ENCODE measurements around the gene COL4A2.

Gene COL4A2

GRCh38 chr13:110498327-110498726, 191.2 kb downstream of the COL4A2 start:
- Mint-ChIP-seq H3K4me1 (ENCODE audit: low read depth) (no peaks in the 10 kb centered on the region), H3K27me3 (peaks cover 18% of the 10 kb centered on the region), H3K27ac (no peak overlapping the region), H3K36me3 (ENCODE audit: low read depth) (no peaks in the 10 kb centered on the region), H3K4me3 (no peak overlapping the region), H3K9me3 (peaks cover 6% of the 10 kb centered on the region)
- no peak for DNase-seq

GRCh38 chr13:110498765-110499164, 191.7 kb downstream of the COL4A2 start:
- no peak overlapping the region for H3K4me3 Mint-ChIP-seq

GRCh38 chr13:110499621-110500281, 192.7 kb downstream of the COL4A2 start:
- no peak for DNase-seq
- Mint-ChIP-seq H3K4me3 (no peak overlapping the region), H3K36me3 (ENCODE audit: low read depth) (no peaks in the 10 kb centered on the region), H3K27me3 (peaks cover 21% of the 10 kb centered on the region), H3K9me3 (peaks cover 6% of the 10 kb centered on the region), H3K4me1 (ENCODE audit: low read depth) (no peaks in the 10 kb centered on the region), H3K27ac (no peak overlapping the region)

More at GRCh38 chr13:110498765-110499164, 191.7 kb downstream of the COL4A2 start:
- H3K36me3 Mint-ChIP-seq (ENCODE audit: low read depth): no peaks in the 10 kb centered on the region
- H3K27ac Mint-ChIP-seq: no peak overlapping the region
- no peak for DNase-seq
- no peaks in the 10 kb centered on the region for H3K4me1 Mint-ChIP-seq (ENCODE audit: low read depth)
- peaks cover 21% of the 10 kb centered on the region for H3K27me3 Mint-ChIP-seq
- peaks cover 6% of the 10 kb centered on the region for H3K9me3 Mint-ChIP-seq

- Mint-ChIP-seq H3K27ac (no peak overlapping the region), H3K4me3 (no peak overlapping the region), H3K9me3 (peaks cover 6% of the 10 kb centered on the region), H3K36me3 (ENCODE audit: low read depth) (no peaks in the 10 kb centered on the region), H3K27me3 (peaks cover 23% of the 10 kb centered on the region), H3K4me1 (ENCODE audit: low read depth) (no peaks in the 10 kb centered on the region)
- no peak for DNase-seq
These were observed 193.3 kb downstream of the COL4A2 start for GRCh38 chr13:110500341-110500740.

GRCh38 chr13:110501188-110501587, 194.1 kb downstream of the COL4A2 start:
- no peak for DNase-seq
- Mint-ChIP-seq H3K4me3 (no peak overlapping the region), H3K9me3 (peaks cover 6% of the 10 kb centered on the region), H3K27me3 (peaks cover 28% of the 10 kb centered on the region), H3K4me1 (ENCODE audit: low read depth) (no peaks in the 10 kb centered on the region), H3K36me3 (ENCODE audit: low read depth) (no peaks in the 10 kb centered on the region), H3K27ac (no peak overlapping the region)

GRCh38 chr13:110503037-110503901, 196.2 kb downstream of the COL4A2 start:
- Mint-ChIP-seq H3K4me1 (ENCODE audit: low read depth) (no peaks in the 10 kb centered on the region), H3K36me3 (ENCODE audit: low read depth) (no peaks in the 10 kb centered on the region), H3K27me3 (peaks cover 20% of the 10 kb centered on the region), H3K27ac (no peak overlapping the region), H3K9me3 (peaks cover 6% of the 10 kb centered on the region), H3K4me3 (no peak overlapping the region)
- no peak for DNase-seq

GRCh38 chr13:110503979-110504499, 197.0 kb downstream of the COL4A2 start:
- no peak for DNase-seq
- Mint-ChIP-seq H3K4me1 (ENCODE audit: low read depth) (no peaks in the 10 kb centered on the region), H3K36me3 (ENCODE audit: low read depth) (no peaks in the 10 kb centered on the region), H3K4me3 (no peak overlapping the region), H3K9me3 (peaks cover 5% of the 10 kb centered on the region), H3K27ac (no peak overlapping the region), H3K27me3 (peaks cover 20% of the 10 kb centered on the region)

DNA sequence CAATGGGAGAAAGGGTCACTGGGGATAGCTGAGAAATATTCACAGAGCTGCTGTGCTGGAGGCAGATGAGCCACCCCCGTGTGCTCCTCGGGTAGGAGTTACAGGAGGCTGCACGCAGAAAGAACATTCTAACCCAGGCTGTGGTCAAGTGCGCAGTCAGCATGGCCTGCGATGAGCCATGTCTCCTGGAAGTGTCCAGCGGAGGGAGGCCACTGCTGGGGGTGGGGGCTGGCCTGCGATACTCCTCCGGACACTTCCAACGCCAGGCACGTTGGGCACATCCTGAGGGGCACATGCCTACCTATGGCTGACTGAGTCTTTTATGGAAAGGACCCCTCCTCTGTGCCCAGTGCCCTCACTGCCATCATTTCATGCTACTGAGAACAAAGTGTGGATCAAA, 198.5 kb downstream of the COL4A2 start:
- H3K4me3 Mint-ChIP-seq: no peak overlapping the region
- H3K36me3 Mint-ChIP-seq (ENCODE audit: low read depth): no peaks in the 10 kb centered on the region
- no peak overlapping the region for H3K27ac Mint-ChIP-seq
- no peaks in the 10 kb centered on the region for H3K4me1 Mint-ChIP-seq (ENCODE audit: low read depth)
- H3K27me3 Mint-ChIP-seq: peaks cover 20% of the 10 kb centered on the region
- DNase-seq: no peak
- peaks cover 3% of the 10 kb centered on the region for H3K9me3 Mint-ChIP-seq

GRCh38 chr13:110506396-110506795, 199.3 kb downstream of the COL4A2 start:
- Mint-ChIP-seq H3K4me3 (no peak overlapping the region), H3K4me1 (ENCODE audit: low read depth) (no peaks in the 10 kb centered on the region), H3K27ac (no peak overlapping the region), H3K9me3 (no peaks in the 10 kb centered on the region), H3K27me3 (peaks cover 16% of the 10 kb centered on the region), H3K36me3 (ENCODE audit: low read depth) (no peaks in the 10 kb centered on the region)
- no peak for DNase-seq

- no peak for DNase-seq
- H3K4me1 Mint-ChIP-seq (ENCODE audit: low read depth): no peaks in the 10 kb centered on the region
- H3K36me3 Mint-ChIP-seq (ENCODE audit: low read depth): no peaks in the 10 kb centered on the region
- H3K9me3 Mint-ChIP-seq: no peaks in the 10 kb centered on the region
- H3K27ac Mint-ChIP-seq: no peak overlapping the region
- peaks cover 11% of the 10 kb centered on the region for H3K27me3 Mint-ChIP-seq
- no peak overlapping the region for H3K4me3 Mint-ChIP-seq
These were observed 199.9 kb downstream of the COL4A2 start for GRCh38 chr13:110506859-110507566.

- no peak overlapping the region for H3K27ac Mint-ChIP-seq
- no peaks in the 10 kb centered on the region for H3K4me1 Mint-ChIP-seq (ENCODE audit: low read depth)
- no peak for DNase-seq
- H3K9me3 Mint-ChIP-seq: no peaks in the 10 kb centered on the region
- no peak overlapping the region for H3K4me3 Mint-ChIP-seq
- H3K27me3 Mint-ChIP-seq: peaks cover 9% of the 10 kb centered on the region
- no peaks in the 10 kb centered on the region for H3K36me3 Mint-ChIP-seq (ENCODE audit: low read depth)
These were observed 200.7 kb downstream of the COL4A2 start for GRCh38 chr13:110507678-110508381.

DNA sequence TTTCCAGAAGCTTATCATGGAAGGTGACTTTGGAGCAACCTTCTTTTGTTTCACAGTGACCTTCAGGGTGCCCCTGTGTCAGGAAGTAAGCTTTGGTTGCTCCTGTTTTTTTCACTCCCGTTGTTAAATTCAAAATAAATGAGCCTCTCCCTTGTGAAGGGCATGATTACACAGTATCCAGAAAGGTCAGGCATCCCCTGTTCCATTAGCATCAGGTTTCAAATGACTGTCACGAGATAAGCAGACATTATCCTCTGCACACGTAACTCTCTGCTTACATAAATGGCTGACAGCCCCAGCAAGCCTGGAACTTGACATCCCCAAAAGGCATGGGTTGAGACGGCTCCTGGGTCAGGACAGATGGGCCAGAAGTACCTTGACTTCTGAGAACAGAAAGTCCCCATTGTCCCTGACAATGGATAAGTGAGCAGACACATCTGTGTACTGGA, 202.4 kb downstream of the COL4A2 start:
- no peaks in the 10 kb centered on the region for H3K4me1 Mint-ChIP-seq (ENCODE audit: low read depth)
- H3K36me3 Mint-ChIP-seq (ENCODE audit: low read depth): no peaks in the 10 kb centered on the region
- H3K9me3 Mint-ChIP-seq: no peaks in the 10 kb centered on the region
- H3K4me3 Mint-ChIP-seq: no peak overlapping the region
- no peak overlapping the region for H3K27ac Mint-ChIP-seq
- H3K27me3 Mint-ChIP-seq: peaks cover 7% of the 10 kb centered on the region
- DNase-seq: no peak

DNA sequence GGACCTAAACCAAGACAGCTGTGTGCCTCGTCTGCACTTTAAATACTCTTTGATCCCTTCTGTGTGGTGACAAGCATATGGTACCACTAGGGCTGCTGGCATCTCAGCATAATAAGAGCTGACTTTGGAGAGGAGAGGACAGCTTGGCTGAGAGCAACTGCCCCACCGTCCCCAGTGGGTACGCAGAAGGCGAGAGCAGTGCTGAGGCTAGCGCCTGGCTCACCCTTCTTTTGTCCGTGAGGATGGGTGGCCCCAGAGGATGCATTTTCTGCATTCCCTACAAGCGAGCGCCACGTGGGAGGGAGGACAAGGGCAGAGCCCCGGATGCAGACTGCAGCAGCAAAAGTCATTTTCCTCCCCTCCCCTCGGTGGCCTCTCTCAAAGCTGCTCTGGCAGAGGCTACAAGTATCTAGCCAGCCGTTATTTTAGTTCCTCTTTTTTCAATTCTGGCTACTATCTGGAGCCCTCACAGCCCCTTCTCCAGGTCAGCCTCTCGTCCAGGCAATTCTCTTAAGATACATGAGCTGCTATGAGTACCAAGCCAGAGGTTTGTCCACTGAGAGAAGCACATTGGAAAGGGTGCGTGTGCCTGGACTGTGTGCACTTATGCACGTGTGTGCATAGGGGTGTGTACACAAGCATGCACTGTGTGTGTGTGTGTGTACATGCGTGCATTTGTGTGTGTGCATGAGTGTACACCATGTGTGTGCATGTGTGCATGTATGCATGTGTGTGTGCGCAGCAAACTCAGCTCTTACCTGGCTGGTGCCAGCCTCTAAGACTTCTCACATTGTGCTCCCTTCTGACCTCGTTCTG, 203.1 kb downstream of the COL4A2 start:
- Mint-ChIP-seq H3K4me3 (no peak overlapping the region), H3K27ac (no peak overlapping the region), H3K27me3 (peaks cover 6% of the 10 kb centered on the region), H3K4me1 (ENCODE audit: low read depth) (peaks cover 4% of the 10 kb centered on the region), H3K9me3 (no peaks in the 10 kb centered on the region), H3K36me3 (ENCODE audit: low read depth) (no peaks in the 10 kb centered on the region)
- no peak for DNase-seq
